Neutrophil (primary cell): Measurements from ENCODE around the gene KCTD16.

Source experiments
- H3K27ac ChIP-seq: fragments of 200-600 bp; sonication (generic); 2 replicates; pipeline ENCODE4 v1.5.1; 2016; ENCODE audit warnings: mild to moderate bottlenecking, moderate library complexity
- H3K27me3 ChIP-seq: fragments of 200-600 bp; sonication (generic); 2 replicates; pipeline ENCODE4 v1.6.0; 2016; ENCODE audit warnings: mild to moderate bottlenecking
- H3K36me3 ChIP-seq: fragments of 200-600 bp; sonication (generic); 2 replicates; pipeline ENCODE4 v1.5.1; 2017
- H3K4me1 ChIP-seq, 2 experiments: fragments of 200-600 bp in 1 of 2; sonication (generic) in 1 of 2; 1 replicate in 1 of 2; 2 replicates in 1 of 2; pipeline versions ENCODE4 v1.5.1 to v1.6.1; 2013 to 2016; ENCODE audit warnings: low read depth in 1 of 2, low read length in 1 of 2, mild to moderate bottlenecking in 1 of 2, moderate library complexity in 1 of 2; ENCODE audit not compliant: control insufficient read depth in 1 of 2, insufficient read depth in 1 of 2
- H3K4me3 ChIP-seq, 2 experiments: fragments of 200-600 bp in 1 of 2; sonication (generic) in 1 of 2; 1 replicate in 1 of 2; 2 replicates in 1 of 2; pipeline ENCODE4 v1.5.1; 2013 to 2016; ENCODE audit warnings: low read depth in 1 of 2, low read length in 1 of 2, mild to moderate bottlenecking in 1 of 2, moderate library complexity in 1 of 2
- H3K9me3 ChIP-seq: fragments of 200-600 bp; sonication (generic); 2 replicates; pipeline ENCODE4 v1.5.1; 2016
- CTCF ChIP-seq: fragments of 200-600 bp; sonication (generic); IDR thresholded peaks from 2 replicates; pipeline ENCODE4 v1.5.1; 2016; ENCODE audit warnings: antibody characterized with exemption

The KCTD16 gene

GRCh38 chr5:144298658-144299057, 128.0 kb downstream of the KCTD16 start:
- H3K4me3 ChIP-seq, result no peak overlapping the region
- TF ChIP-seq CTCF, result no peak
- H3K9me3 ChIP-seq, result no peaks in the 10 kb centered on the region
- no peaks in the 10 kb centered on the region for H3K4me1 ChIP-seq
- no peaks in the 10 kb centered on the region for H3K36me3 ChIP-seq
- no peak overlapping the region for H3K27ac ChIP-seq
- no peaks in the 10 kb centered on the region for H3K27me3 ChIP-seq

GRCh38 chr5:144304688-144305087, 134.0 kb downstream of the KCTD16 start:
- H3K4me3 ChIP-seq, result no peak overlapping the region

GRCh38 chr5:144307736-144308135, 137.1 kb downstream of the KCTD16 start:
- no peak for TF ChIP-seq CTCF
- H3K4me1 ChIP-seq, result no peaks in the 10 kb centered on the region
- no peak overlapping the region for H3K27ac ChIP-seq
- no peak overlapping the region for H3K4me3 ChIP-seq
- no peaks in the 10 kb centered on the region for H3K36me3 ChIP-seq
- H3K9me3 ChIP-seq, result no peaks in the 10 kb centered on the region
- H3K27me3 ChIP-seq, result no peaks in the 10 kb centered on the region

More at GRCh38 chr5:144304688-144305087, 134.0 kb downstream of the KCTD16 start:
- no peaks in the 10 kb centered on the region for H3K36me3 ChIP-seq
- H3K9me3 ChIP-seq, result no peaks in the 10 kb centered on the region
- no peaks in the 10 kb centered on the region for H3K27me3 ChIP-seq
- H3K4me1 ChIP-seq, result no peaks in the 10 kb centered on the region
- no peak overlapping the region for H3K27ac ChIP-seq
- no peak for TF ChIP-seq CTCF

- Histone ChIP-seq H3K9me3 (no peaks in the 10 kb centered on the region), H3K27ac (no peak overlapping the region), H3K27me3 (no peaks in the 10 kb centered on the region), H3K4me3 (no peak overlapping the region), H3K4me1 (no peaks in the 10 kb centered on the region), H3K36me3 (no peaks in the 10 kb centered on the region)
- no peak for TF ChIP-seq CTCF
These were observed 137.5 kb downstream of the KCTD16 start for GRCh38 chr5:144308174-144308573.

- H3K27me3 ChIP-seq, result no peaks in the 10 kb centered on the region
- no peak overlapping the region for H3K27ac ChIP-seq
- TF ChIP-seq CTCF, result no peak
- no peaks in the 10 kb centered on the region for H3K9me3 ChIP-seq
- H3K4me3 ChIP-seq, result no peak overlapping the region
- H3K4me1 ChIP-seq, result no peaks in the 10 kb centered on the region
- H3K36me3 ChIP-seq, result no peaks in the 10 kb centered on the region
These were observed 138.4 kb downstream of the KCTD16 start for GRCh38 chr5:144308906-144309670.
